GM18870 (cell line): ENCODE data around the gene VPS33A.
"Not testable (repeated sequence)": the region's sequence is repeated elsewhere in the genome, so short reads cannot be mapped to it uniquely, and the experiment has no call there.

Experiments
- ATAC-seq: cut with Tn5 transposase; IDR thresholded peaks from one replicate; pipeline ENCODE4 v1.9.1; 2021; ENCODE audit warnings: moderate library complexity; ENCODE audit not compliant: unreplicated experiment

VPS33A gene

DNA sequence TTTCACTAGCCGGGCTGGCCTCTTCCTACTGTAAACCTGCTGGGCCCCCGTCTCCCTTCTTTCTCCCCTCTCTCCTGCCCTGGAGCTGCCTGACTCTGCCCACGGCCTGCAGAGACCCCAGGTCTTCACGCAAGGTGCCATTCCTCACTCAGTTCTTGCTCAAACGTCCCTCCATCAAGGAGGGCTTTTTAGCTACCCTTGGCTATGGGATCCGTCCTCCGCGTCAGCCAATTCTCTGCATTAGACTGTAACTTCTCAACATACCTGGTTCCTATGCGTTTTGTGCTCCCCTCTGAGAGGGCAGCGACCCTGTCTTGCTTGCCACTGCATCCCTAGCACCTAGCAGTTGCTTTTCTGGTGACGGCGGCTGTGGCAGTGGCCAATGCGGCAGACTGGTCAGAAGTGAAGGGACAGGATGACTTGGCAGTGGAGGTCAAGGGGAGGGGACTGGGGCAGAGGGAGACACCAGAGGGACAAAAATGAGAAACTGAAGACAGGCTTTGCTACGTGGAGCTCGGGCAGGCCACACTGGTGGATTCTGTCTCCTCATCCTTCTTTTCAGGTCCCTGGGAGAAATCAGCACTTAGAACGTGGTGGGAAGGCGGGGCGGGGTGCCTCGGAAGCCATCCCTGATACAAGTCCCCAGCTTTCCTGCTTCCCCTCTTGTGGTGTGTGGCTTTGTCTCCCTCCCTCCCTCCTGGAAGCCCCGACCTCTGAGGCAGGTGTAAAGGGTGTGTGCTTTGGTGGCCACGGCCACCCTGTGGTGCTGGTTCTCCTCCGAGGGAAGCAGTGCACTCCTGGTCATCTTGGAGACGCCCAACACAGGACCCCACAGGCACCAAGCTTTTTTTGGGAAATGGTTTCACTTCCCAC is 61.0 kb downstream of the VPS33A start:
- ATAC-seq = no peak

DNA sequence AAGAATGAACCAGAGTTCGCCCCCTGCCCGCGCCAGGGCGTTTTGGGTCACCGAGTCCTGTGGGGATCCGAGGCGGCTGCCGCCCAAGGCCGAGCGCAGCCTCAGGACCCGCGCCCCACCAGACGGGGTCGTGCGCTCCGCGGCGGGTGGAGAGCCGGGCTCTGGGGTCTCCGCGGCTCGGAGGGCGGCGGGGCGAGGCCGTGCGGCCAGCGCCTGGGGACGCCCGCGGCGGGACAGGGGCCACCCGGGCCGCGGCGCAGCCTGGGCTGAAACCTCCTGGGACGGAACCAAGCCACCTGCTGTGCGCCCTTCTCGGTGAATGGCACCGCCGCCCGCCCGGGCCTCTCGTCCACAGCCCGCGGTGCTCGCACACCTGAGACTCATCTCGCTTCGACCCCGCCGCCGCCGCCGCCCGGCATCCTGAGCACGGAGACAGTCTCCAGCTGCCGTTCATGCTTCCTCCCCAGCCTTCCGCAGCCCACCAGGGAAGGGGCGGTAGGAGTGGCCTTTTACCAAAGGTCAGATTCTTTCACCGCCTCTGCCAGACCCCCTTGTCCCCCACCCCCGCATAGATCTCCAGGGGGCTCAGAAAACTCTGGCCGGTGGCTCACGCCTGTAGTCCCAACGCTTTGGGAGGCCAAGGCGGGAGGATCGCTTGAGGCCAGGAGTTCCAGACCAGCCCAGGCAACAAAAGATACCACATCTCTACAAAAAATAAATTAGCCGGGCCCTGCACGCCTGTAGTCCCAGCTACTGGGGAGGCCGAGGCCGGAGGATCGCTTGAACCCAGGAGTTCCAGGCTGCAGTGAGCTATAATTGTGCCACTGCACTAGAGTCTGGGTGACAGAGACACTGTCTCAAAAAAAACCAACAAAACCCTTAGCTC is 61.9 kb downstream of the VPS33A start:
- ATAC-seq = no peak

DNA sequence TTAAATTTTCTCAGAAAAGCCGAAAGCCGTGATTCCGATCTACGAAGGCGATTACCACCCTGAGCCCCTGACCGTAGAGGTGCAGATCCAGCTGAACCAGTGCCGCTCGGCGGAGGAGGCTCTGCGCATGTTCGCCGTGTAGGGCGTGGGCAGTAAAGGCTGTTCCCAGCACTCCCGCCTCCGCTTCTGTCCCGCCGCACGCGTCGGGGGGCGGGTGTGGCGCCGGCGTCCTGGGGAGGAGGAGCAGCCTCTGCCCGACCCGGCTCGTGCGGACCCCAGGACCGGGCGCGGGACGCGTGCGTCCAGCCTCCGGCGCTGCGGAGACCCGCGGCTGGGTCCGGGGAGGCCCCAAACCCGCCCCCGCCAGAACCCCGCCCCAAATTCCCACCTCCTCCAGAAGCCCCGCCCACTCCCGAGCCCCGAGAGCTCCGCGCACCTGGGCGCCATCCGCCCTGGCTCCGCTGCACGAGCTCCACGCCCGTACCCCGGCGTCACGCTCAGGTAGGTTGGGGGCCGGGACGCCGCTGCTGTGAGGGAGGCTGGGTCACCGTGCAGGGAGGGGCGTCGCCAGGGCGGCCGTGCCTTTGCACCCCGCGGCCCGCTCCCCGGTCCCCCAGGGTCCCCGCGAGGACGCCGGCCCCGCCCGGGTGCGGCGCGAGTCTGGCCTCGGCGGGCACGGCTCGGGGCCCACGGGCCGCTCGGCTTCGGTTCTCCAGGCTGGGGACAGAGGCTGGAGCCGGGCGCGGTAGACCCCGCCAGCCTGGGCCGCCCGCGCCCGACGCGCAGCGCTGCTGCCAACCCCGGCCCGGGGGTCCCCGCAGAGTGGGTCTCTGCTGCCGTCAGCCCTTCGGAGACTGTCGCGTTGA is 62.8 kb downstream of the VPS33A start, which contains the start of gene B3GNT4:
B3GNT4 (plus strand) TSS at position 409 of the 866 bp plus-strand sequence. CDS start 910 bp downstream, outside the sequence.
- ATAC-seq = no peak

DNA sequence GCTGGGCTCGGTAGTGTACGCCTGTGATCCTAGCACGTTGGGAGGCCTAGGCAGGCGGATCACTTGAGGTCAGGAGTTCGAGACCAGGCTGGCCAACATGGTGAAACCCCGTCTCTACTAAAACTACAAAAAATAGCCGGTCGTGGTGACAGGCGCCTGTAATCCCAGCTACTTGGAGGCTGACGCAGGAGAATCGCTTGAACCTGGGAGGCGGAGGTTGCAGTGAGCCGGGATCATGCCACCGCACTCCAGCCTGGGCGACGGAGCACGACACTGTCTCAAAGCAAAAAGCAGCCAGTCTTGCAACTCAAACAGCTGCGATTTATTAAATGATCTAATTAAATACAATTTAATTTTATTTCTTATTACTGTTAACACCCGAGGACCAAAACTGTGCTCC is 63.5 kb downstream of the VPS33A start:
- not testable (repeated sequence) for ATAC-seq

DNA sequence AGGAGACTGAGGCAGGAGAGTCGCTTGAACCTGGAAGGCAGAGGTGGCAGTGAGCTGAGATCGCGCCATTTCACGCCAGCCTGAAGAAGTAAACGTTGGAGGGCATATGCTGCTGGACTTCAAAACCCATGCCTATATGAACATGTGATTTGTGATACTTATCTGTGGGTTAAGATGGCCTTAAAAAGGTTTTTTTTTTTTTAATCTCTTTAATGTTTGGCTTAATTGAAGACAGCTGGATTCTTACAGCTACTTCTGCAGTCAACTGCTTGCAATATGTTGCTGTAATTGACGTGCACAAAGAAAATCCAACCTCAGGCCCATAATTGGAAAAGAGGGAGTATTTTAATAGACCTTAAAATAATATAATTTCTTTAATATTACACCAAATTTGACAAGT is 64.3 kb downstream of the VPS33A start:
- ATAC-seq = no peak

DNA sequence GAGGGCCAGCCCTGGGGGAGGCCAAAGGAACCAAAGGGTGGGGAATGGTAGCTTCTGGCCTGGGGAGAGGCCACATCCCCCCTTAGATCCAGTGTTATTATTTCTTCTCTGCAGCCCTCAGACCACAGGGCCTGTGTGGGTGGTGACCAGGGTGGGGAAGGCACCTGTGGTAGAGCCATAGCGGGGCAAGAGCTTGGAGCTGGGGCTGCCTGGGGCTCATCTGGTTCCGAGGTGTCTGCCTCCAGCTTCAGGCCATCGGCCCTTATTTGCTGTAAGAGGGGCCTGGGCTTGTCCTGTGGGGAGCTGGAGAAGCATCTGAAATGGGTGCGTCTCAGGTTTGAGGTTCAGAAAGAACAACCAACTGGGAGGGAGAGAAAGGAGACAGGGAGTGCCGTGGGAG is 64.9 kb downstream of the VPS33A start:
- no peak for ATAC-seq

DNA sequence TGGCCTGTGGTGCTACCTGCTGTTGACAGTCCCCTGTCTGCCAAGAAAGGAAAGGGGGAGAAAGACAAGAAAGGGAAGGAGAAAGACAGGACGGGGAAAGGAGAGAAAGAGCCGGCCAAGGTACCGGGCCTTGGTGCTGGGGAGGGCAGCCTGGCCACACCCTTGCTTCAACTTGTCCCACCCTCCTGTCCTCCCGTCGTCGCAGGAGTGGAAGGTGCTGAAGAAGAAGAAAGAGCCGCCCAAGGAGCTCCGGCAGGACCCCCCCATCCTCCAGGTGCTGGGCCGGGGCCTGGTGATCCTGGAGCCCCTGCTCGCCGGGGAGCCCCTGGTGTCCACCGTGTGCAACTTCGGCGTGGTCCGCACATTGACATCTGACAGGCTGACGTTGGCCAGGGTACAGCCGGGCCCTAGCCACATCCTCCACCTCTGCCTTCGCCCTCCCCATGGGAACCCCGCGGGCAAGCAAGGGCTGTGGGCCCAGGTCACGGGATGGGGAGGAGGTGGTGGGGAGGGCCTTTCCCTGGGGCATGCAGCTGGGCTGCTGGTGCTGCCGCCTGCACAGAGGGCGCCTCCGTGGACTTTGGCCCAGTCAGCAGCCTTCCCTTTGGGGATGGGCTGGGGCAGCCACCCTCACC is 65.6 kb downstream of the VPS33A start:
- ATAC-seq = no peak

DNA sequence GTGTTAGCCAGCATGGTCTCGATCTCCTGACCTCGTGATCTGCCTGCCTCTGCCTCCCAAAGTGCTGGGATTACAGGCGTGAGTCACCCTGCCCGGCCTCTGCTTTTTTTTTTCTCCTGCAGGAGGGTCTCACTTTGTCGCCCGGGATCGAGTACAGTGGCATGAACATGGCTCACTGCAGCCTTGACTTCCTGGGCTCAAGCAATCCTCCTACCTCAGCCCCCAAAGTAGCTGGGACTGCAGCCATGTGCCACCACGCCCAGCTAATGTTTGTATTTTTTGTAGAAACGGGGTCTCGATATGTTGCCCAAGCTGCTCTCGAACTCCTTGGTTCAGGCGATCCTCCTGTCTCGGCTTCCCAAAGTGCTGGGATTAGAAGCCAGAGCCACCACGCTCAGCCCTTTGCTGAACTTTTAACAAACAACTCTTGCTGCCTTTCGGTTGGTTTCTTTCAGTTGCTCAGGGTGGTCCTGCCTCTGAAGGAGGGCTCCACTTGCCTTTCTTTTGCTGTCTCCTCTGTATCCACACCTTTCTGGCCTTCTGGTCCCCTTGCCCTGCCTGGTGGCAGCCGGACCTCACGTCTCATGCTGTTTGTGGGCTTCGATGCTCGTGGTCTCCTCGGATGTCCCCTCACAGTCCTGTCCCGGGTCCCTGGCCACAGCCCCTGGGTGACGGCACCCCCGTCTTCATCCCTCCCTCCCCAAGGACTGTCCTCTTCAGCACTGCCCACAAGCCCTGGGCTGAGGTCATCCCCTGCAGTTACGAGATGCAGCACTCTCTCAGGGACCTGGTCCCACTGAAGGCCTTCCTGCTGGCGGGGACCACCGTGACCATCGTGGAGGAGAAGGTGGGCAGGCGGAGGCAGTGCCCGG is 66.6 kb downstream of the VPS33A start:
- ATAC-seq = no peak

DNA sequence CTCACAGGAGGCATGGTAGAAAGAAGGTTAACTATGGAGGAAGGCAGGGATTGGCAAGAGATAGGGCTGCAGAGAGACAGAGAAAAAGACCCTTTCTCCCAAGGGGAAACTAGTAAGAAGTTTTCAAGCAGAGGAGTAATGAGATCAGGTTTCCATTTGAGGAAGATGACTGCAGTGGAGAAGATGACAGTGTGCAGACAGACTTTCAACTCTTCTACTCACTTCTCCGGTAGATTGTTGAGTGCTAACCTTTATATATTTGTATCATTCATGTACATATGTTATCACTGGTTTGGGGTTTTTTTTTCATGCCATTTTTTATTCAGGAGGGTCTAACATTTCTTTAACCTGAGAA is 68.7 kb downstream of the VPS33A start:
- no peak for ATAC-seq

DNA sequence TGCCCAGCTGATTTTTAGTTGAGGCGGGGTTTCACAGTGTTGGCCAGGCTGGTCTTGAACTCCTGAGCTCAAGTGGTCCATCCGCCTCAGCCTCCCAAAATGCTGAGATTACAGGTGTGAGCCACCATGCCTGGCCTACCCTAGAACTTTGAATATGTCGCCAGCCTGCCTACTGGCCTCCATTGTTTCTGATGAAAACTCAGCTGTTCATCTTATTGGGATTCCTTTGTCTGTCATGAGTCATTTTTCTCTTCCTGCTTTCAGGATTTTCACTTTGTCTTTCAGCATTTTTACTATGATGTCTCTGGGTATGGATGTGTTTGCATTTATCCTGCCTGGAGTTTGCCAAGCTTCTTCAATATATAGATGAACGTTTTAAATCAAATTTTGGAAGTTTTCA is 70.9 kb downstream of the VPS33A start:
- no peak for ATAC-seq

DNA sequence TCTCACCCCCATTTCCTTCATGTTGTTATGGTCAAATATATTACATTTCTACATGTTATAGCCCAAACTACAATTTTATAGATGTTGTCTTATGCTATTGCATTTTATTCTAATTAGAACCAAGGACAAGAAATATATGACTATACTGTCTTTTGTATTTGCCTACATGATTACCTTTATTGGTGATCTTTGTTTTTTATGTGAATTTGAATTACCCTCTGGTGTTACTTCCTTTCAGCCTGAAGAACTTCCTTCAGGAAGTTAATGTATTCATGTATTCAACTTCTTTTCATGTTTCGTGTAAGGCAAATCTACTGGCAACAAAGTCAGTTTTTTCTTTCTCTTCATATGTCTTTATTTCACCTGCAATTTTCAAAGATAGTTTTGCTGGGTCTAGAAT is 71.5 kb downstream of the VPS33A start:
- no peak for ATAC-seq

DNA sequence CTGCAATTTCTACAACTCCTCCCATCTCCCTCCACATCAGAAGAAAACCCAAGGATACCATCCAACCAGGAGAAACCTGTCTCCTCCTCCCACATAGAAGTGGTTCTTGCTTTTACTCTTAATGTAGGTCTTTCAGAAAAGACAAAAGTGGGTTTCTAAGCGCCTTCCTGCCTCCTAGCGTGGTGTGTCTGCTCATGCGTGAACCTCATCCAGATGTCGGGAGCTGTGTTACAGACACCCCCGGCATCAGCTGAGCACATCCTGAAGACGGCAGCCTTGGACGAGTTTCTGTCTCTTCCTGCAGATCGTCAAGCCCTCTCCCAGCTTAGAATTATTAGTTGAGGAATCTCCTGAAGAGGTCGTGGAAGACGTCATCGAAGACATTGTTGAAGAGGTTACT is 73.9 kb downstream of the VPS33A start:
- no peak for ATAC-seq

DNA sequence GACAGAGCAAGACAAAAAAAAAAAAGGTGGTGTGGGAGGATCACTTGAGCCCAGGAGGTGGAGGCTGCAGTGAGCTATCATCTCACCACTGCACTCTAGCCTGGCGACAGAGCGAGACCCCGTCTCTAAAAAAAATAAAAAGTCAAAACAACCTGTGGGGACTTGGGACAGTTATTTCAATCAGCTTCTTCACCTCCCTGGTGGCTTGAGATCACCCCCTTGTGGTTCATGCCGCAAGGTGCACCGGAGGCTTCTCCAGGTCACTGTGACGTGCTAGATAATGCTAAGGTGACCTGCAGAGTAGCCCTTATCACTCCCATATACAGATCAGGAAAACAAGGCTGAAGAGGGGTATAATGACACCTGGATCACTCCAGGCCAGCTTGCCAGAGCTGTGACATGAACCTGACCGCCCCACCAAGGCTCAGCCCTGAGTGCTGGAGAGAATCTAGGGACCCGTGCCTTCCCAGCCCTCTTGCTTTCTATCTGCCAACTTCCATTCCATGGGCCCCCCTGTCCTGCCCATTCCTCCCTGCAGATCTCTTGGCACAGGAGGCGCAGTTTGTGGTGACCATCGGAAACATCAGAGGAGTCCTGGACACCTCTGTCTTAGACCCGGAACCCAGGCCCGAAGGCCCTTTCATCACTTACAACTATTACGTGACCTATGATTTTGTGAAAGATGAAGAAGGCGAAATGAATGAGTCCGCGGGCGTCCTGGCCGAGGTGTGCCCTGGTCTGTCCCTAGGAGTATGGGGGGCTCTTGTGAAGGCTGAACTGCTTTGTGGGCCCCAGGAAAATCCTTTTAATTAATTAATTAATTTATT is 75.2 kb downstream of the VPS33A start:
- no peak for ATAC-seq

DNA sequence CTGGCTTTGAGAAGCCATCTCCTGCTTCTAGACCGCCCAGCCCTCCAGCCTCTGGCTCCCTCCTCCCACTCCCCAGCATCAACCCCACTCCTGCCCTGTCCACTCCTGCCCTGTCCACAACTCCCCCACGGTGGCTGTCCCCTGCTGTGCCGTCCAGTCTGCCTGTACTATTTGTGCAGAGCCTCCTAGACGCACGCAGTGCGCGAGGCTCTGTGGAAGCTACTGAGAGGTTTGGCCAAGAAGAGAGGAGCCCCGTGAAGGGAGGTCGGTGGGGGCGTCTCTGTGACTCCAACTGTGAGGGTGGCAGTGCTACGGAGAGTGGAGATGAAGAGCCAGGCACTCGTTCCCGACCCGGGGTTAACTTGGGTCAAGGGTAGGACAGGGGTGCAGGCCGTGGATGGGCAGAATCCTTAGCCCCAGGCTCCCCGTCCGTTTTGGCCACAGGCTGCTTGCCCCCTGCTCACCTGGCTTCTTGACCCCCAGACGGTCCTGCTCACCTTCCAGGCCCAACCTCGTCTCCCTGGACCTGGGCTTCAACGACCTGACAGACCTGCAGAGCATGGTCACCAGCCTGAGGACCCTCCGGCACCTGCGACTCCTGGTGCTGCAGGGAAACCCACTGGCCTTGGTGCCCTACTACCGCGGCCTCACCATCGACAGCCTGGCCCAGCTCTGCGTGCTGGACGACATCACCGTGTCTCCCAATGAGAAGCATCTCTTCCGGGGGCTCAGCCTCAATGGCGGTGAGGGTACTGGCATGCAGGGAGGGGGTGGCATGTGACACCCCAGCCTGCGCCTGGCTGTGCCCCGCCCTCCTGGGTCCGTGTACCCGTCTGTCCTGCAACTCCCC is 76.4 kb downstream of the VPS33A start:
- ATAC-seq = no peak

DNA sequence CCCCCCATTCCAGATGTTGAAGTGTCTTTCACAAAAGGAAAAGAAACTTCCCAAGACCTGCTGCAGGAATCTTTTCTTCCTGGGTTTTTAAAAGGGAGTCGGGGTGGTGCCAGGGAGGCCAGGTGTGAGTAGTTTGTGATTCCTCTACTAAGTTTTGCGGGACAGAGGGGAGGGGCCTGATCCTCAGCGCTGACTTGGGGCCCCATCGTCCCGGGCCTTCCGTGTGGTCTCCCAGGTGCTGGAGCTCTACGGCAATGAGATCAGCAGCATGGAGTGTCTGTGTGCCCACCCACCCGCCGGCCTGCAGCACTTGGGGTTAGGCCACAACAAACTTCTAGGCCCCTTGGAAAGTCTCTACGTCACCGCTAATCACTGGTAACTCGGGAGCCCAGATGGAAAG is 78.8 kb downstream of the VPS33A start:
- no peak for ATAC-seq

DNA sequence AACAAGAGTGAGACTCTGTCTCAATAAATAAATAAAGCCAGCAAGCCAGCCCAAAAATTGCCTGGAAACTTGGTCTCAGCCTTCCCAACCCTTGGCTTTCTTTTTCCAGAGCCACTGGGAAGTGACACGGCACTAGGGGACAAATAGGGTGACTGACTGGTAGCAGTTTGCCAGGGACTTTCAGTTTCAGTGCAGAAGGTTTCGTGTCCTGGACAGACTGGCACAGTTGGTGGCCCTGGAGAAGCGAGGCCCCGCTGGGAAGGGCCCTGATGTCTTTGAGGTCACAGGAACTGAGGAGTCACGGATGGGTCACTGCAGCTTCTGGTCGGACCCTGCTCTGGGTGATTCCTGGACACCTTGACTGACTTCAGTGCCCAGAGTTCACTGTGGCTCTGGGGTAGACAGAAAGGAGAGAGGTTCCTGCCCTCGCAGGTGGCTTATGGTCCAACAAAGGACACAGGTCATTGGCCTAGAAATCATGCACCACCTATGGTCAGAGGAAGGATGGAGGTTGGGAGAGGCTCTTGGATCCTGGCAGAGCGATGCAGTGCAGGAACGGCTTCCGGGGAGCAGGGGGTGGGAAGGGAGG is 80.7 kb downstream of the VPS33A start:
- no peak for ATAC-seq

DNA sequence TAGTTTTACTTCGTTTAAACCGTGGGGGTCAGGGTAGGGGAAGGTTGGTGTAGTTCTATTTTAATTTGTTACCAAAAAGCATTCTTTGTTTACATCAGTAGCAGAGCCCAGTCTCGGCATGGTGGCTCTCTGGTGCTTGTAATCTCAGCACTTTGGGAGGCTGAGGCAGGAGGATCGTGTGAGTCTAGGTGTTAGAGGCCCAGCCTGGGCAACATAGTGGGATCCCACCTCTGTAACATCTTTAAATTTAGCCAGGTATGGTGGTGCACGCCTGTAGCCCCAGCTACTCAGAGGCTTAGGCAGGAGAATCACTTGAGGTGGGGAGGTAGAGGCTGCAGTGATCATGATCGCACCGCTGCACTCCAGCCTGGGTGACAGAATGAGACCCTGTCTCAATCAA is 81.2 kb downstream of the VPS33A start:
- ATAC-seq = no peak
